ENCODE measurements around the gene AKR1C1.

GRCh38 chr10:4990217-4990616, 27.0 kb downstream of the AKR1C1 start:
- no peak for TF ChIP-seq CTCF (IDR thresholded peaks at IDR 0.05)
- no peak for TF ChIP-seq REST (IDR thresholded peaks at IDR 0.05; ENCODE audit: insufficient read depth in 1 of 2, low read depth in 2 of 2, low read length in 1 of 2)
- TF ChIP-seq POLR2AphosphoS5 (IDR thresholded peaks at IDR 0.05; ENCODE audit: low read depth, low read length) = no peak
- TF ChIP-seq SIN3A (IDR thresholded peaks at IDR 0.05; ENCODE audit: borderline replicate concordance, insufficient read depth, low read depth, low read length) = no peak
- TF ChIP-seq TCF7L2 (IDR thresholded peaks at IDR 0.05; ENCODE audit: low read depth, low read length) = no peak

Measured in Panc1 (cell line).